Endothelial cell of umbilical vein (primary cell): ENCODE data around the gene KLK14. TPM values are rescaled to one million over a fixed set of nuclear protein-coding genes. Genes with fewer than 3 reads are reported as not detected.

Source experiments
- BruUV-seq: library from RNA; stranded (reverse); fragments of 400-500 nt; replicated peaks from 2 replicates; lab custom pipeline; 2021; lab: Mats Ljungman, UMichigan
- CTCF ChIA-PET: fragments of 300-600, 350-600 bp; sonication (Branson Sonifier 250); formaldehyde crosslinking; loops from one replicate; lab custom pipeline; 2021; ENCODE audit warnings: antibody characterized with exemption, inconsistent platforms; lab: Charles Lee
- POLR2A ChIA-PET: fragments of 300-600, 350-600 bp; sonication (Branson Sonifier 250); formaldehyde crosslinking; loops from one replicate; lab custom pipeline; 2021; ENCODE audit warnings: antibody characterized with exemption, inconsistent platforms; lab: Charles Lee
- DNase-seq: peaks from one replicate; pipeline ENCODE4 v3.0.0-alpha.2; 2011; ENCODE audit warnings: low read depth, low spot score
- FAIRE-seq: peaks from 2 replicates; lab custom pipeline; 2011; peaks lifted over from hg19 to GRCh38; lab: Jason Lieb, UNC
- H2AFZ ChIP-seq: 2 replicates; pipeline ENCODE4 v1.6.0; 2012; ENCODE audit warnings: low read depth, low read length, control low read depth, inconsistent platforms
- H3K27ac ChIP-seq: 2 replicates; pipeline ENCODE4 v1.5.1; 2011; ENCODE audit warnings: low read depth, mild to moderate bottlenecking, control low read depth, low read length, moderate library complexity; ENCODE audit not compliant: insufficient read depth
- H3K27me3 ChIP-seq, 2 experiments: 2 replicates each; pipeline versions ENCODE4 v1.6.0 to v1.6.1; 2011; ENCODE audit warnings: low read length in 2 of 2, mixed read lengths in 1 of 2; ENCODE audit not compliant: control insufficient read depth in 2 of 2, insufficient read depth in 2 of 2
- H3K36me3 ChIP-seq, 2 experiments: 2 replicates in 1 of 2; 3 replicates in 1 of 2; pipeline ENCODE4 v1.5.1; 2011; ENCODE audit warnings: low read length in 2 of 2, mild to moderate bottlenecking in 1 of 2, moderate library complexity in 1 of 2; ENCODE audit not compliant: control insufficient read depth in 2 of 2, insufficient read depth in 2 of 2; ENCODE audit errors: extremely low read depth in 1 of 2
- H3K4me1 ChIP-seq: 3 replicates; pipeline ENCODE4 v1.5.1; 2011; ENCODE audit warnings: mild to moderate bottlenecking, low read length; ENCODE audit not compliant: control insufficient read depth, insufficient read depth; ENCODE audit errors: extremely low read depth
- H3K4me2 ChIP-seq: 2 replicates; pipeline ENCODE4 v1.6.1; 2011; ENCODE audit warnings: low read length, control low read depth, mixed read lengths; ENCODE audit not compliant: insufficient read depth
- H3K4me3 ChIP-seq, 3 experiments: fragments of 200-600 bp in 1 of 3; sonication (generic), shearing (Covaris generic) in 1 of 3; replicated peaks in 1 of 3; 2 replicates each; pipeline ENCODE4 v1.5.1; 2011 to 2016; ENCODE audit warnings: control low read depth in 3 of 3, low read length in 3 of 3, mild to moderate bottlenecking in 2 of 3, inconsistent platforms in 1 of 3, low read depth in 1 of 3, moderate library complexity in 1 of 3; ENCODE audit not compliant: insufficient read depth in 1 of 3
- H3K79me2 ChIP-seq: 2 replicates; pipeline ENCODE4 v1.6.0; 2012; ENCODE audit warnings: low read length, inconsistent platforms; ENCODE audit not compliant: control insufficient read depth, insufficient read depth
- H3K9ac ChIP-seq: replicated peaks from 2 replicates; pipeline ENCODE3; 2011; ENCODE audit warnings: low read length, control low read depth; ENCODE audit not compliant: insufficient read depth; ENCODE audit errors: extremely low read depth
- H3K9me1 ChIP-seq: replicated peaks from 3 replicates; pipeline ENCODE4 v1.6.0; 2011; ENCODE audit warnings: mild to moderate bottlenecking, low read length; ENCODE audit not compliant: control insufficient read depth, insufficient read depth; ENCODE audit errors: extremely low read depth
- H3K9me3 ChIP-seq: replicated peaks from 2 replicates; pipeline ENCODE4 v1.5.1; 2012; ENCODE audit warnings: low read length, inconsistent platforms; ENCODE audit not compliant: control insufficient read depth, insufficient read depth
- H4K20me1 ChIP-seq: replicated peaks from 2 replicates; pipeline ENCODE3; 2011; ENCODE audit warnings: mild to moderate bottlenecking, low read length; ENCODE audit not compliant: control insufficient read depth, insufficient read depth; ENCODE audit errors: extremely low read depth
- CTCF ChIP-seq, 2 donors: IDR thresholded peaks; 1 replicate in 1 of 2; 2 replicates in 1 of 2; pipeline ENCODE4 v1.5.1; 2011; ENCODE audit warnings: low read length in 2 of 2, mild to moderate bottlenecking in 2 of 2, moderate library complexity in 2 of 2, control low read depth in 1 of 2, inconsistent platforms in 1 of 2, low read depth in 1 of 2; ENCODE audit not compliant: insufficient read depth in 1 of 2; ENCODE audit errors: extremely low read depth in 1 of 2
- EZH2 ChIP-seq: IDR thresholded peaks from 2 replicates; pipeline ENCODE4 v1.6.1; 2012; ENCODE audit warnings: borderline replicate concordance, low read depth, mild to moderate bottlenecking, moderate library complexity, low read length, inconsistent platforms; ENCODE audit not compliant: severe bottlenecking
- FOS ChIP-seq: IDR thresholded peaks from 2 replicates; pipeline ENCODE4 v1.6.1; 2011; ENCODE audit warnings: mild to moderate bottlenecking, low read length, moderate library complexity, borderline replicate concordance; ENCODE audit not compliant: insufficient read depth
- GATA2 ChIP-seq: IDR thresholded peaks from 2 replicates; pipeline ENCODE4 v1.7.0; 2011; ENCODE audit warnings: low read depth, mild to moderate bottlenecking, moderate library complexity, mixed read lengths, low read length; ENCODE audit not compliant: insufficient read length, insufficient read depth
- JUN ChIP-seq: IDR thresholded peaks from 2 replicates; pipeline ENCODE4 v1.6.1; 2011; ENCODE audit warnings: borderline replicate concordance, low read depth; ENCODE audit not compliant: insufficient read length, insufficient read depth
- MAX ChIP-seq: IDR thresholded peaks from 2 replicates; pipeline ENCODE4 v1.6.1; 2011; ENCODE audit not compliant: insufficient read depth, insufficient read length
- MYC ChIP-seq: IDR thresholded peaks from one replicate; pipeline ENCODE4 v1.6.1; 2011; ENCODE audit warnings: mild to moderate bottlenecking, low read depth, low read length
- POLR2A ChIP-seq: IDR thresholded peaks from 2 replicates; pipeline ENCODE4 v1.6.1; 2012; ENCODE audit warnings: low read depth, mild to moderate bottlenecking, control low read depth, low read length
- POLR2AphosphoS5 ChIP-seq: IDR thresholded peaks from 2 replicates; pipeline ENCODE4 v1.6.1; 2012; ENCODE audit warnings: low read depth, mild to moderate bottlenecking, control low read depth, low read length, moderate library complexity; ENCODE audit not compliant: insufficient read depth
- dilution Hi-C: fragments of 300-500 bp; cut with MboI; formaldehyde crosslinking; loops from one replicate; pipeline ENCODE4 v1.15.0; 2019; ENCODE audit warnings: low sequenced_read_pairs; ENCODE audit not compliant: extremely low pct_ligation_motif_present
- intact Hi-C: fragments of 100-400 bp; cut with micrococcal nuclease; formaldehyde crosslinking; loops from one replicate; pipeline ENCODE4 v1.10.0; 2022
- polyA plus RNA-seq, 4 experiments: library from polyadenylated mRNA; depleted of rRNA in 3 of 4; stranded (reverse) in 3 of 4; unstranded in 1 of 4; fragments of >200 nt; gene quantifications; 2 replicates each; pipeline versions ENCODE4 v1.2.1 to v1.2.3, GENCODE V29; 2011 to 2012; ENCODE audit warnings: missing spikeins in 1 of 4
- total RNA-seq: library from RNA; stranded (reverse); gene quantifications from 2 replicates; pipeline ENCODE4 v1.2.3, GENCODE V29; 2021

Gene KLK14
- total and polyA plus RNA-seq, 2 donors (not counting 3 experiments of a cell fraction or from before 2014, with no cell fraction given) = 0.12 TPM; not detected in 1

GRCh38 chr19:51064534-51065220, 18.0 kb downstream of the KLK14 start, which contains the start of gene KLK13:
TSS of gene KLK13 (minus strand) at chr19:51065092. CDS start at chr19:51065067, 25 bp downstream.
- H2AFZ ChIP-seq = no peak within 1 kb of the TSS
- ChIA-PET CTCF (no interaction called here), POLR2A (no interaction called here)
- TF ChIP-seq POLR2A (no peak), POLR2AphosphoS5 (no peak), CTCF (IDR thresholded peaks at IDR 0.05; ENCODE audit: extremely low read depth in 1 of 2, insufficient read depth in 1 of 2, low read depth in 1 of 2, low read length in 2 of 2) (no peak), GATA2 (no peak), MYC (no peak), EZH2 (no peak), JUN (no peak), MAX (no peak), FOS (no peak)
- BruUV-seq = no TSS peak
- H3K4me2 ChIP-seq = no peak within 1 kb of the TSS
- no peaks in the 10 kb centered on the region for H3K9me3 ChIP-seq
- H3K9ac ChIP-seq = no peak within 1 kb of the TSS
- DNase-seq = no peak
- intact Hi-C loops (no loop called here), dilution Hi-C loops (no loop called here)
- no peaks in the 10 kb centered on the region for H3K4me1 ChIP-seq
- no peaks in the 10 kb centered on the region for H3K27me3 ChIP-seq
- H3K79me2 ChIP-seq = no peaks in the 10 kb centered on the region
- FAIRE-seq = no peak
- H3K36me3 ChIP-seq = no peaks in the 10 kb centered on the region
- H3K27ac ChIP-seq = no peak within 1 kb of the TSS
- no peaks in the 10 kb centered on the region for H3K9me1 ChIP-seq
- H3K4me3 ChIP-seq = no peak within 1 kb of the TSS
- H4K20me1 ChIP-seq = no peaks in the 10 kb centered on the region
